Measurements from ENCODE around the gene BMPR1B.

The BMPR1B gene

DNA sequence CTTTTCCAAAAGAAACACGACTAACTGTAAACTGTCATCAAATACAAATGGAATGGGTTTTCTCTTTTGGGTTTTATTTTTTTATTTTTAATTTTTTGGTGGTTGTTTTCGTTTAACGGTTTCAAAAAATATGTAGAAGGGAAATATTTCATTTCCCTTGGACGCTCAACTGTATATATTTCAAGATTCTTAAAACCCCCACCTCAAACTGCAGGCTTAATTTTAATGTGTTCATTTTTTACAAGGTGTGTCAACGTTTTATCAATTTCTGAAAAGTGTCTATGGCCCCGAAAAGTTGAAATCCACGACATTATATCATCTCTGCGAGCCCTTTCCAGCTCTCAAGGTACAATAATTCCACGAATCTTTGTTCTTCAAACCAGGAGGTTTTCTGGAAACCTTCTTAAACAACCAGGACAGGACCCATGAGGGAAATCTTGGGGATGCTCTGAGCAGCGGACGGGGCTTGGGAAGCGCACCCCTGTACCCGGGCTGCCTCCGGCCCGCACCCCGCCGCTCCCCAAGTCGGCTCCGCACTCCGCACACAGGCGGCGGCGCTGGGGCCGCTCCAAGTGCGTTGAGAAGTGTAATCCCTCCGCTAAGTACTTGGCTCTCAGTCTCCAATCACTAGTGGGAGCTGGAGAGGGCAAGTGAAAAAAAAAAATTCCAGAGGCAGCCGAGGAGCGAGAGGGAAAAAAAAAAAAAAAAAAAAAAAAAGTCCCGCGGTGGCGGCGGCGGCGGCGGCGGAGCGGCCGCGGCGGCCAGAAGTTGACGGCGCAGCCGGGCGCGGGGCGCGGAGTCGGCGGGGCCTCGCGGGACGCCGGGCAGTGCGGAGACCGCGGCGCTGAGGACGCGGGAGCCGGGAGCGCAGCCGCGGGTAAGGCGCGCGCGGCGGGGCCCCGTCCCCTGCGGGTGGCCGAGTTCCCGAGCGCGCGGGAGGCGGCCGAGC, at the start of gene BMPR1B:
Gene BMPR1B, plus strand, starts transcription at position 764 of the 949 bp plus-strand sequence. CDS start 346,470 bp downstream, outside the sequence.
- H3K27ac ChIP-seq, result peak within 1 kb of the TSS; percentile 69
- TF ChIP-seq ZFX (IDR thresholded peaks at IDR 0.05; ENCODE audit: borderline replicate concordance), result no peak
- TF ChIP-seq, protein P1, sequence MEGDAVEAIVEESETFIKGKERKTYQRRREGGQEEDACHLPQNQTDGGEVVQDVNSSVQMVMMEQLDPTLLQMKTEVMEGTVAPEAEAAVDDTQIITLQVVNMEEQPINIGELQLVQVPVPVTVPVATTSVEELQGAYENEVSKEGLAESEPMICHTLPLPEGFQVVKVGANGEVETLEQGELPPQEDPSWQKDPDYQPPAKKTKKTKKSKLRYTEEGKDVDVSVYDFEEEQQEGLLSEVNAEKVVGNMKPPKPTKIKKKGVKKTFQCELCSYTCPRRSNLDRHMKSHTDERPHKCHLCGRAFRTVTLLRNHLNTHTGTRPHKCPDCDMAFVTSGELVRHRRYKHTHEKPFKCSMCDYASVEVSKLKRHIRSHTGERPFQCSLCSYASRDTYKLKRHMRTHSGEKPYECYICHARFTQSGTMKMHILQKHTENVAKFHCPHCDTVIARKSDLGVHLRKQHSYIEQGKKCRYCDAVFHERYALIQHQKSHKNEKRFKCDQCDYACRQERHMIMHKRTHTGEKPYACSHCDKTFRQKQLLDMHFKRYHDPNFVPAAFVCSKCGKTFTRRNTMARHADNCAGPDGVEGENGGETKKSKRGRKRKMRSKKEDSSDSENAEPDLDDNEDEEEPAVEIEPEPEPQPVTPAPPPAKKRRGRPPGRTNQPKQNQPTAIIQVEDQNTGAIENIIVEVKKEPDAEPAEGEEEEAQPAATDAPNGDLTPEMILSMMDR (IDR thresholded peaks at IDR 0.05), result peak; percentile 48

DNA sequence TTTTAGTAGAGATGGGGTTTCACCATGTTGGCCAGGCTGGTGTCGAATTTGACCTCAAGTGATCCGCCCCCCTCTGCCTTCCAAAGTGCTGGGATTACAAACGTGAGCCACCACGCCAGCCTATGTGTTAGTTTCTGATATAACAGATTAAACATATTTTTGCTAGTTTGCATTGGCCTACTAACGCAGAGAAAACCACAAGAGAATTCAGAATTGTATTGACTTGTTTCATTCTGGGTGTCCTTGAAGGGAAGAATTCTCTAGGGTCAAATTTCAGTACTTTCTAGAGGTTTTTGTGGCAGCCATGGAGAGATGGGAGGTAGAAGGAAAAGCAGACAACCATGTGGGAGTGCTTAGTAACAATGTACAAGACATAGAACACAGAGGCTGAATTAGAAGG, 46.1 kb upstream of the BMPR1B start:
- TF ChIP-seq, protein P1 (IDR thresholded peaks at IDR 0.05), result no peak
- no peak for TF ChIP-seq ZFX (IDR thresholded peaks at IDR 0.05; ENCODE audit: borderline replicate concordance)
- no peak overlapping the region for H3K27ac ChIP-seq

DNA sequence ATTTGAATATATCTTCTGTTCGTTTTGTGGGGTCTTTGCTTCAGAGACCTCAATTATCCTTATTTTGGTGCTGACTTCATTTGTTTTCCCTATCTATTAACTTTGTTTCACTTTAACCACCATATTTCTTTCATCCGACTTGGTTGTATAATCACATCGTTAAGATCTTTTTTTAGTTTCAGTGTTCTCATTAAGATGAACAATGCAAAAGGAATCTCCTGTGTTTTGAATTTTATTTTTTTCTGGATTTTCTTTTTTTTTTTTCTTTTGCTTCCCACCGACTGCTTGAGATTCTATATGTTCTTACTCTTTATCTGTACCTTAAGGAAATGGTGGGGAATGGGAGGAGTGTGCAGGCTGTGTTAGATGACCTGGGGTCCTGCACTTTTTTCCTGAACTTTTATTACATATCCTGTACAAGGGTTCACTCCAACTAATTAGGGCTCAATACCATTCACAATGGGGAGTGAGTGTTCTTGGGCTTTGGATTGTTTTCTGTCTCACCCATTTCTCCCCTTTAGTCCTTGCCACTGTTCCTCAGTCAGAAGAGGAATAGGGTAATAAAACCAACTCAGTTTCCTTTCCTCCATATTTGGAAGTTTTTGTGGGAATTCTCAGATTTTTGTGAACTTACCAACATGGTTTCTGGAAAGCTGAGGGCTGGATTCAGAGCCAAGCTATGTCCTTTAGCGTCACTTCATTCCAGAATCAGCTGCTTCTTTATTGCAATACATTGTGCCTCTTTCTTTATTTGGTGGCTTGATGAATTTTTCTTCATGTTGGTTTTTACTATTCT, 43.2 kb upstream of the BMPR1B start:
- TF ChIP-seq ZFX (IDR thresholded peaks at IDR 0.05; ENCODE audit: borderline replicate concordance), result no peak
- TF ChIP-seq, protein P1 (IDR thresholded peaks at IDR 0.05), result no peak
- H3K27ac ChIP-seq, result no peak overlapping the region

GRCh38 chr4:94715726-94716125, 42.0 kb upstream of the BMPR1B start:
- TF ChIP-seq, protein P1 (IDR thresholded peaks at IDR 0.05), result no peak
- no peak for TF ChIP-seq ZFX (IDR thresholded peaks at IDR 0.05; ENCODE audit: borderline replicate concordance)
- H3K27ac ChIP-seq, result no peak overlapping the region

DNA sequence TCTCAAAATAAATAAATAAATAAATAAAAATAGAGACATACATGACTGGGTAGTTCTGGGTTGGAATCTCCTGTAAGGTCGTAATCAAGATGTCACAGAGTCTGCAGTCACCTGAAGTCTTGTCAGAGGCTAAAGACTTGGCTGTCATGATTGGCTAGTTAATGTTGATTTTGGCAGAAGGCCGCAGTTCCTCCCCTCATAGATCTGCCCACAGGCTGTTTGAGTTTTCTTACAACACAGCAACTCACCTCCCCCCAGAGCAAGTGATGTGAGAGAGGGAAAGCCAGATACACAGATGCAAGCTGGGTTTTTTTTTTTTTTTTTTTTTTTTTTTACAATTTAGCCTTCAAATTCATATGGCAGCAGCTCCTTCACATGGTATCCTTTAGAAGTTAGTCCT, 36.4 kb upstream of the BMPR1B start:
- H3K27ac ChIP-seq, result no peak overlapping the region
- TF ChIP-seq, protein P1 (IDR thresholded peaks at IDR 0.05), result no peak
- TF ChIP-seq ZFX (IDR thresholded peaks at IDR 0.05; ENCODE audit: borderline replicate concordance), result no peak

GRCh38 chr4:94722270-94722669, 35.5 kb upstream of the BMPR1B start:
- TF ChIP-seq ZFX (IDR thresholded peaks at IDR 0.05; ENCODE audit: borderline replicate concordance), result no peak
- TF ChIP-seq, protein P1 (IDR thresholded peaks at IDR 0.05), result no peak
- H3K27ac ChIP-seq, result no peak overlapping the region
